Stimulated activated CD4-positive, alpha-beta T cell treated with anti-CD3 and anti-CD28 coated beads, Interleukin-4, amount 100 ng/mL, for 1 hour (primary cell): ENCODE measurements around the gene FOXJ3.

Source experiments
- DNase-seq: peaks from one replicate; pipeline ENCODE4 v3.0.0-alpha.2; 2020

Gene FOXJ3

GRCh38 chr1:42335050-42335808, at the start of gene FOXJ3:
TSS of gene FOXJ3 (minus strand) at chr1:42335235. CDS start at chr1:42311093, 24,142 bp downstream.
- peak; percentile 96 for DNase-seq

- no peak for DNase-seq
Observed at GRCh38 chr1:42381280-42381673, 46.2 kb upstream of the FOXJ3 start.

- DNase-seq, result peak; percentile 43
Observed at GRCh38 chr1:42380586-42381279, 45.7 kb upstream of the FOXJ3 start, which contains the start of gene RIMKLA. TSS of gene RIMKLA (plus strand) at chr1:42380792. CDS start at chr1:42380935, 143 bp downstream.

GRCh38 chr1:42379794-42380585, 45.0 kb upstream of the FOXJ3 start:
- peak; percentile 14 for DNase-seq

GRCh38 chr1:42372796-42373195, 37.8 kb upstream of the FOXJ3 start:
- DNase-seq, result no peak

GRCh38 chr1:42370876-42371549, 36.0 kb upstream of the FOXJ3 start:
- no peak for DNase-seq

- DNase-seq, result no peak
Observed at GRCh38 chr1:42369471-42369870, 34.4 kb upstream of the FOXJ3 start.

GRCh38 chr1:42368096-42368795, 33.2 kb upstream of the FOXJ3 start:
- DNase-seq, result no peak

- DNase-seq, result no peak
Observed at GRCh38 chr1:42365118-42365517, 30.1 kb upstream of the FOXJ3 start.

- DNase-seq, result no peak
Observed at GRCh38 chr1:42364542-42364941, 29.5 kb upstream of the FOXJ3 start.

- DNase-seq, result no peak
Observed at GRCh38 chr1:42364089-42364488, 29.1 kb upstream of the FOXJ3 start.

GRCh38 chr1:42359466-42359865, 24.4 kb upstream of the FOXJ3 start:
- no peak for DNase-seq

GRCh38 chr1:42358791-42359190, 23.8 kb upstream of the FOXJ3 start:
- no peak for DNase-seq

GRCh38 chr1:42350086-42350485, 15.1 kb upstream of the FOXJ3 start:
- DNase-seq, result no peak

GRCh38 chr1:42348498-42348897, 13.5 kb upstream of the FOXJ3 start:
- DNase-seq, result no peak

- DNase-seq, result no peak
Observed at GRCh38 chr1:42343049-42343448, 8.0 kb upstream of the FOXJ3 start.

- DNase-seq, result no peak
Observed at GRCh38 chr1:42340901-42341300, 5.9 kb upstream of the FOXJ3 start.

- DNase-seq, result no peak
Observed at GRCh38 chr1:42340093-42340492, 5.1 kb upstream of the FOXJ3 start.

- no peak for DNase-seq
Observed at GRCh38 chr1:42336978-42337377, 1.9 kb upstream of the FOXJ3 start.

GRCh38 chr1:42335809-42336518, 929 bp upstream of the FOXJ3 start:
- no peak for DNase-seq

- no peak for DNase-seq
Observed at GRCh38 chr1:42334240-42335049, 590 bp downstream of the FOXJ3 start.
